PFSK-1 (cell line): ENCODE results near the gene TMEM190.

Source experiments
- FOXP2 ChIP-seq: optimal IDR thresholded peaks from 2 replicates; pipeline ENCODE3; 2011; ENCODE audit warnings: borderline replicate concordance, control low read depth, inconsistent platforms; ENCODE audit not compliant: insufficient read depth; ENCODE audit errors: extremely low read length, extremely low read depth
- POLR2AphosphoS5 ChIP-seq: IDR thresholded peaks from 2 replicates; pipeline ENCODE4 v1.6.1; 2012; ENCODE audit warnings: low read depth, mild to moderate bottlenecking, control low read depth, low read length, moderate library complexity
- SIN3A ChIP-seq: IDR thresholded peaks from 2 replicates; pipeline ENCODE4 v1.6.1; 2012; ENCODE audit warnings: mild to moderate bottlenecking, low read length, moderate library complexity, borderline replicate concordance; ENCODE audit not compliant: insufficient read depth
- TAF1 ChIP-seq: IDR thresholded peaks from 2 replicates; pipeline ENCODE4 v1.6.1; 2012; ENCODE audit warnings: low read length, control low read depth, borderline replicate concordance; ENCODE audit not compliant: insufficient read depth
- TF ChIP-seq, protein P1 (sequence below), 2 experiments: IDR thresholded peaks; 2 replicates each; pipeline versions ENCODE4 v1.6.1 to v1.8.0; 2011 to 2012; ENCODE audit warnings: low read depth in 2 of 2, low read length in 2 of 2, control low read depth in 1 of 2, inconsistent platforms in 1 of 2, mild to moderate bottlenecking in 1 of 2, moderate library complexity in 1 of 2; ENCODE audit not compliant: insufficient read depth in 1 of 2

TMEM190 gene

DNA sequence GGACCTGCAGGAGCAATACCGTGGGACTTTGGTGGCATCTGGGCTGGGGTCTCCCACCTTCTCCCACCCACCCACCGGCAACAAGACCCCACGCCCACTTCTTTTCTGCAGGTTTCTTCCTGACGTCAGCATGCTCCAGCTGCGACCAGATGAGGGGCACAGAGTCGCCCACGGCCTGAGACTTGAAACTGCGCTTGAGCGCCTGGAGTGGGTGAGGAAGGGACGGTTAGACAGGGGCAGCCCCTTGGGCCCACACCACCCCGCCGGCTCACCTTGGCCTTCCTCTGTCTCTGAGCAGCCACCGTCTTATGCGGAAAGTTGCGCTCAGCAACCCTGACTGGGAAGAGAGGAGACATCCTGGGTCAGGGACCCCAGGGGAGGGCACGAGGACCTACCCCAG is 15.7 kb upstream of the TMEM190 start:
- TF ChIP-seq FOXP2 = no peak
- no peak for TF ChIP-seq SIN3A
- TF ChIP-seq TAF1 = no peak
- TF ChIP-seq, protein P1, sequence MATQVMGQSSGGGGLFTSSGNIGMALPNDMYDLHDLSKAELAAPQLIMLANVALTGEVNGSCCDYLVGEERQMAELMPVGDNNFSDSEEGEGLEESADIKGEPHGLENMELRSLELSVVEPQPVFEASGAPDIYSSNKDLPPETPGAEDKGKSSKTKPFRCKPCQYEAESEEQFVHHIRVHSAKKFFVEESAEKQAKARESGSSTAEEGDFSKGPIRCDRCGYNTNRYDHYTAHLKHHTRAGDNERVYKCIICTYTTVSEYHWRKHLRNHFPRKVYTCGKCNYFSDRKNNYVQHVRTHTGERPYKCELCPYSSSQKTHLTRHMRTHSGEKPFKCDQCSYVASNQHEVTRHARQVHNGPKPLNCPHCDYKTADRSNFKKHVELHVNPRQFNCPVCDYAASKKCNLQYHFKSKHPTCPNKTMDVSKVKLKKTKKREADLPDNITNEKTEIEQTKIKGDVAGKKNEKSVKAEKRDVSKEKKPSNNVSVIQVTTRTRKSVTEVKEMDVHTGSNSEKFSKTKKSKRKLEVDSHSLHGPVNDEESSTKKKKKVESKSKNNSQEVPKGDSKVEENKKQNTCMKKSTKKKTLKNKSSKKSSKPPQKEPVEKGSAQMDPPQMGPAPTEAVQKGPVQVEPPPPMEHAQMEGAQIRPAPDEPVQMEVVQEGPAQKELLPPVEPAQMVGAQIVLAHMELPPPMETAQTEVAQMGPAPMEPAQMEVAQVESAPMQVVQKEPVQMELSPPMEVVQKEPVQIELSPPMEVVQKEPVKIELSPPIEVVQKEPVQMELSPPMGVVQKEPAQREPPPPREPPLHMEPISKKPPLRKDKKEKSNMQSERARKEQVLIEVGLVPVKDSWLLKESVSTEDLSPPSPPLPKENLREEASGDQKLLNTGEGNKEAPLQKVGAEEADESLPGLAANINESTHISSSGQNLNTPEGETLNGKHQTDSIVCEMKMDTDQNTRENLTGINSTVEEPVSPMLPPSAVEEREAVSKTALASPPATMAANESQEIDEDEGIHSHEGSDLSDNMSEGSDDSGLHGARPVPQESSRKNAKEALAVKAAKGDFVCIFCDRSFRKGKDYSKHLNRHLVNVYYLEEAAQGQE (IDR thresholded peaks at IDR 0.05; ENCODE audit: insufficient read depth in 1 of 2, low read depth in 2 of 2, low read length in 2 of 2) = no peak
- TF ChIP-seq POLR2AphosphoS5 = no peak

DNA sequence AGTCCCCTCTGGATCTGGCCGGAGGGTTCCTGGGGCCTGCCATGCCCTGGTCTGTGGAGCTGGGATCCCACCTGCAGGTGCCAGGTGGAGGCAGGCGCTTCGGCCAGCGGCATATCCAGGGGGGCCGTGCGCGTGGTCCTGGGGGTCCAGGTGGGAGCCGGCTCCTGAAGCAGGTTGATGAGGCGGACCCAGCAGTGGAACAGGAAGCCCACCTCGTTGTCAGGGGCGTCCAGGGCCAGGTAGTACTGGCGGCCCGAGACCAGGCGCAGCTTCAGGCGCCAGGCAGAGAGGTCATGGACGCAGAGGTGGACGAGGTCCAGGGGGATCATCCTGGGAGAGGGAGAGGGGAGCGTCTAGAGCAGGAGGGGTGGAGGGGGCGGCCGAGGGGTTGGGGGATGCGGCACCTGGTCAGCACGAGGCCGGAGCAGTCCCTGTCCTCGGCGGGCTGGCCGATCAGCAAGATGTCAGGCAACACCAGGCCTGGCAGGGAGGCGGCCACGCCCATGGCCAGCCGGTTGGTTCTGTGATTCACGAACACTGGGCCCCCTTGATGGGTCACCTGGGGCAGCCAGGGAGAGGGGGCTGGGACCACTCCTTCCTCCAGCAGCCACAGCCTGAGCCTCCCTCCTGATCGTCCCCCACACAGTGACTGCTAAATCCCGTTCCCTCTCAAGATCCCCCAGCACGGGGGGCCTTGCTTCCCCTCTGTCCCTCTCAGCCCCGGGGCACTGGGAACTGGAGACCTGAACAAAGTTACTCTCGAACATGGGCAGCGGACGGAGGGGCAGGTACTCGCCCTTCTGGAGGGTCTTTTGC is 14.2 kb upstream of the TMEM190 start:
- TF ChIP-seq POLR2AphosphoS5 = no peak
- TF ChIP-seq SIN3A = no peak
- TF ChIP-seq TAF1 = no peak
- TF ChIP-seq, protein P1 (IDR thresholded peaks at IDR 0.05; ENCODE audit: insufficient read depth in 1 of 2, low read depth in 2 of 2, low read length in 2 of 2) = no peak
- no peak for TF ChIP-seq FOXP2

DNA sequence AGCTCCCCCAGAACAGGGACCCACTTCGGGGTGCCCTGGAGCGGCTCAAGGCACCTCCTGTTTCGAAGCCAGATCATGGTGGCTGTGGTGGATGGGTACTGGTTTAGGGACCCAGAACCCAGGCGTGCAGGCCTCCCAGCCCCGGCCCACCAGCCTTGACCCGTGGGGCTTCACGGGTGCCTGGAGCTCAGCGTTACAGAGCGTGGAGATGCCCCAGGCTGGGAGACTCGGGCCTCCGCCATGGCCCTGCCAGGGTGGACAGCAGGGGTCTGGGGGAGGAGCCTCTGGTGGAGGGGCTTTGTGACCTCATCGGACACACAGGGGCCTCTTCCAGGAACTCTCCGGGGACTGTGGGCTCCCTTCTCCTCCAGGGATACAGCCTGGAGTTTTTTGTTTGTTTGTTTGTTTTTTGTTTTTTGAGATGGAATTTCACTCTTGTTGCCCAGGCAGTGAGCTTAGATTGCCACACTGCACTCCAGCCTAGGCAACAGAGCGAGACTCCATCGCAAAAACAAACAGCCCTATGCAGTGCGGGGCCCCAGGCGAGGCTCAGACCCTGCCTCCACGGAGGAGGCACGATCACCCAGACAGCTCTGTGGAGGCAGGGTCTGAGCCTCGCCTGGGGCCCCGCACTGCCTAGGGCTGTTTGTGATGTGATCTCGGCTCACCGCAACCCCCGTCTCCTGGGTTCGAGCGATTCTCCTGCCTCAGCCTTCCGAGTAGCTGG is 13.5 kb upstream of the TMEM190 start, which contains the start of gene GARIN5B:
Gene GARIN5B, minus strand, starts transcription at position 271 of the 727 bp plus-strand sequence. Its CDS starts 194 bp downstream, at position 77.
- no peak for TF ChIP-seq FOXP2
- TF ChIP-seq, protein P1 (IDR thresholded peaks at IDR 0.05; ENCODE audit: insufficient read depth in 1 of 2, low read depth in 2 of 2, low read length in 2 of 2) = no peak
- TF ChIP-seq TAF1 = no peak
- TF ChIP-seq SIN3A = no peak
- no peak for TF ChIP-seq POLR2AphosphoS5

DNA sequence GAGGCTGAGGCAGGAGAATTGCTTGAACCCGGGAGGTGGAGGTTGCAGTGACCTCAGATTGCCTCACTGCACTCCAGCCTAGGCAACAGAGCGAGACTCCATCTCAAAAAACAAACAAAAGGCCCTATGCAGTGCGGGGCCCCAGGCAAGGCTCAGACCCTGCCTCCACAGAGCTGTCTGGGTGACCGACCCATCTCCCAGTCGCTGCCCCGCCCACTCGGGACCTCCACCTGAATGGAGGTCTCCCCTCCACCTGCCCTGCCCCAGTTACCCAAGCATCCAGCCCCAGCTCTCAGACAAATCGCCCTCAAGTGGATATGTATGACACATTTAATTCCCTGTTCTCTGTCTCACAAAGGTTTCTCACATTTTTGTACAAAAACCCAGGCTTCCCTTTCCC is 11.4 kb upstream of the TMEM190 start:
- no peak for TF ChIP-seq TAF1
- TF ChIP-seq, protein P1 (IDR thresholded peaks at IDR 0.05; ENCODE audit: insufficient read depth in 1 of 2, low read depth in 2 of 2, low read length in 2 of 2) = no peak
- no peak for TF ChIP-seq FOXP2
- no peak for TF ChIP-seq POLR2AphosphoS5
- TF ChIP-seq SIN3A = no peak
